K562 (cell line): ENCODE measurements around the gene CENPT. TPM values are rescaled to one million over a fixed set of nuclear protein-coding genes. Genes with fewer than 3 reads are reported as not detected.
A peak's percentile ranks its signal among the peaks of the same experiment; 100 is the strongest.

Experiments used
- AFF1 ChIP-seq, 2 experiments: fragments of 450-650 bp; IDR thresholded peaks; 2 replicates each; pipeline ENCODE4 v1.6.1; 2018; ENCODE audit warnings: mild to moderate bottlenecking in 2 of 2, low read depth in 1 of 2; ENCODE audit not compliant: partially characterized antibody in 2 of 2
- ARID4B ChIP-seq: sonication (generic); formaldehyde crosslinking; IDR thresholded peaks from 2 replicates; pipeline ENCODE4 v1.8.0; 2022; ENCODE audit warnings: mild to moderate bottlenecking, missing genetic modification reagents
- CTCF ChIP-seq, 3 experiments: IDR thresholded peaks in 2 of 3; conservative IDR thresholded peaks in 1 of 3; 2 replicates each; pipeline ENCODE4 v1.5.1; 2011 to 2012; ENCODE audit warnings: low read length in 3 of 3, mild to moderate bottlenecking in 3 of 3, control low read depth in 2 of 3, improper control_type of control experiment in 1 of 3, inconsistent platforms in 1 of 3, low read depth in 1 of 3, mixed read lengths in 1 of 3, moderate library complexity in 1 of 3; ENCODE audit not compliant: insufficient read depth in 2 of 3
- ERF ChIP-seq: fragments of 450-650 bp; formaldehyde crosslinking; IDR thresholded peaks from 2 replicates; pipeline ENCODE4 v1.4.0; 2020; ENCODE audit warnings: mild to moderate bottlenecking, mixed read lengths
- ETS1 ChIP-seq: conservative IDR thresholded peaks from 2 replicates; pipeline ENCODE4 v1.6.1; 2011; ENCODE audit warnings: low read depth, mild to moderate bottlenecking, low read length; ENCODE audit not compliant: control insufficient read depth
- FOXK1 ChIP-seq: sonication (generic); formaldehyde crosslinking; IDR thresholded peaks from 2 replicates; pipeline ENCODE4 v1.8.0; 2022; ENCODE audit warnings: missing genetic modification reagents, mild to moderate bottlenecking, borderline replicate concordance
- LEF1 ChIP-seq: fragments of 450-650 bp; IDR thresholded peaks from 2 replicates; pipeline ENCODE4 v1.6.1; 2016; ENCODE audit warnings: mild to moderate bottlenecking
- PTBP1 ChIP-seq: fragments of 200-400 bp; formaldehyde crosslinking; IDR thresholded peaks from 2 replicates; pipeline ENCODE4 v1.6.1; 2017; ENCODE audit warnings: low read depth, low read length
- SNIP1 ChIP-seq: fragments of 450-650 bp; IDR thresholded peaks from 2 replicates; pipeline ENCODE4 v1.7.1; 2017; ENCODE audit warnings: low read depth, mild to moderate bottlenecking
- TBL1XR1 ChIP-seq, 2 experiments: IDR thresholded peaks; 2 replicates each; pipeline ENCODE4 v1.6.1; 2012; ENCODE audit warnings: improper control_type of control experiment in 2 of 2, low read length in 2 of 2, mild to moderate bottlenecking in 1 of 2
- ZNF277 ChIP-seq: fragments of 250-450 bp; sonication (Bioruptor Pico); IDR thresholded peaks from 2 replicates; pipeline ENCODE4 v1.8.0; 2022; ENCODE audit warnings: inconsistent platforms, mild to moderate bottlenecking, moderate library complexity, borderline replicate concordance
- ZNF507 ChIP-seq: conservative IDR thresholded peaks from 2 replicates; pipeline ENCODE4 v1.6.1; 2017; ENCODE audit warnings: missing genetic modification characterization, missing compliant biosample characterization
- polyA plus RNA-seq, 8 experiments: library from polyadenylated mRNA; depleted of rRNA in 4 of 8; stranded (reverse) in 5 of 8; unstranded in 3 of 8; fragments of >200 nt; fragmentation: Nextera tagmentation in 2 of 8; fragmentation: Illumina TruSeq in 1 of 8; extraction: Ambion mirVana in 2 of 8; extraction: Trizol in 1 of 8; gene quantifications; 2 replicates each; pipeline versions ENCODE4 v1.2.1 to v1.2.3, GENCODE V29; 2011 to 2014; ENCODE audit warnings: inconsistent platforms in 1 of 8, missing spikeins in 1 of 8
- total RNA-seq, 7 experiments: library from RNA; depleted of rRNA in 6 of 7; stranded (reverse); fragments of >200 nt in 6 of 7; fragmentation: Illumina TruSeq in 2 of 7; extraction: Trizol in 2 of 7; gene quantifications; 2 replicates each; pipeline versions ENCODE4 v1.2.1 to v1.2.3, GENCODE V29; 2011 to 2021; ENCODE audit warnings: low replicate concordance in 1 of 7

CENPT gene
- total and polyA plus RNA-seq, 9 of the 15 experiments (the other 6 are each of a cell fraction or from before 2014, with no cell fraction given): 3.6 to 94.2 (median 44.1) TPM

- TF ChIP-seq ETS1 (no peak), PTBP1 (no peak), SNIP1 (no peak), LEF1 (no peak), ZNF277 (CRISPR knock-in tag) (no peak), ERF (no peak), AFF1 (IDR thresholded peaks at IDR 0.05; ENCODE audit: low read depth in 1 of 2, partially characterized antibody in 2 of 2) (no peak), FOXK1 (CRISPR knock-in tag) (no peak), ZNF507 (tag) (no peak), CTCF (IDR thresholded peaks at IDR 0.05 in 2 of 3, conservative IDR thresholded peaks at IDR 0.05 in 1 of 3; ENCODE audit: insufficient read depth in 2 of 3, low read depth in 1 of 3, low read length in 3 of 3) (peak; percentile 54 to 67 (median 66)), ARID4B (CRISPR knock-in tag) (no peak), TBL1XR1 (IDR thresholded peaks at IDR 0.05; ENCODE audit: low read length in 2 of 2) (no peak)
Observed at GRCh38 chr16:67865318-67865717, 17.8 kb upstream of the CENPT start (continued).
